ENCODE measurements around the gene EXOC5.

DNA sequence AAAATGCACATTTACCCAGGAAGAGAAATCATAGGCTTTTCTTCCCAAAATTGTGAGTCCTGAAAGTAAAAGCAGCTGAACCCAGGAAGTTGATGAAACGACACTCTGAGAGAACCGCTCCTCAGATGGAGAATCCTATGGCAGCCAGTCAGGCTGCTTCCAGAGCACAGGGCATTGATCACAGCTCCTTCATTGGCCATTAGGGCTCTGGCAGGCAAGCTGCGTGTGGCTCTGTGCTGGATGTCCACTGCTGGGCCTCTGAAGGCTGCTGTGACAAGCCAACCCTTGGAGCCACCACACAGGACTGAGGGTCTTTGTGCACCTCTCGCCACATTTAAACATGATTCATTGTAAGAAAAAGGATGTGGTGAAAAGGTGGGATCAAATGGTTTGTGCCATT lies 89.4 kb downstream of the EXOC5 start:
- no peak for TF ChIP-seq SP1 (IDR thresholded peaks at IDR 0.05)
- TF ChIP-seq ZNF384 (IDR thresholded peaks at IDR 0.05), result no peak
- TF ChIP-seq L3MBTL2 (conservative IDR thresholded peaks at IDR 0.05), result no peak
- no peak for TF ChIP-seq NFRKB (IDR thresholded peaks at IDR 0.05)
